Measurements from ENCODE around the gene CES5A. TPM values are rescaled to one million over a fixed set of nuclear protein-coding genes. Genes with fewer than 3 reads are reported as not detected.

Gene CES5A
- polyA plus RNA-seq, 3 donors = not detected

DNA sequence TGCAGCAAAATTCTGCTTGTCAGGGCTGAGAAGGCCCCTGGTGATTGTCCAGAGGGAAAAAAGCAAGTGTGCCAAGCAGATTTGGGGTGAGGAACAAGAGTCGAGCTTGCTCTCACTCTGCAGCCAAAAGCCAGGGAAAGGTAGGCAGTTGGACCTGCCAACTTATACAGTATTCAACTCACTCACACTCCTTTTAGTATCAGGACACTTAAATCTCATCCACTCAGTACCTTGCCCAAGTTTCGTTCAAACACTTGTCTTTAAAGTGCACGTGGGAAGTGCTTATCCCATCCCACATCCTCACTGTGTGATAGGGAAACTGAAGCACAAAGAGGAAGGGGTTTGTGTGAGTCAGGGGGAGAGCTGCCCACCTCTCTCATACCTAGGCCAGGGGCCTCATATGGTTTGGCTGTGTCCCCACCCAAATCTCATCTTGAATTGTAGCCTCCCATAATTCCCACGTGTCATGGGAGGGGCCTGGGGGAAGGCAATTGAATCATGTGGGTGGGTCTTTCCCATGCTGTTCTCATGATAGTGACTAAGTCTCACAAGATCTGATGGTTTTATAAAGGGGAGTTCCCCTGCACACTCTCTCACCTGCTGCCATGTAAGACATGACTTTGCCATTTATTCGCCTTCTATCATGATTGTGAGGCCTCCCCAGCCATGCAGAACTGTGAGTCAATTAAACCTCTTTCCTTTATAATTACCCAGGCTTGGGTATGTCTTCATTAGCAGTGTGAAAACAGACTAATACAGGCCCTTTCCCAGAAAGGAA, 25.6 kb upstream of the CES5A start:
- no peak overlapping the region for H3K27ac ChIP-seq (ENCODE audit: low read depth in 1 of 2, low read length in 2 of 2)
- Mint-ChIP-seq H3K9me3 (peaks cover 12 to 37% (median 23%) of the 10 kb centered on the region in 7 donors), H3K4me3 (no peak overlapping the region), H3K36me3 (no peaks in the 10 kb centered on the region), H3K27ac (no peak overlapping the region), H3K4me1 (no peaks in the 10 kb centered on the region), H3K27me3 (ENCODE audit: low read depth in 3 of 3) (peaks cover 0 to 3% (median 2%) of the 10 kb centered on the region in 3 donors)
- no peak overlapping the region for H3K4me2 ChIP-seq (replicated peaks; ENCODE audit: extremely low read depth, low read length, poor library complexity, severe bottlenecking)
- no peak for TF ChIP-seq CTCF (IDR thresholded peaks at IDR 0.05)
- no peaks in the 10 kb centered on the region for H3K27me3 ChIP-seq (ENCODE audit: control insufficient read depth in 2 of 2, insufficient read depth in 2 of 2, low read length in 2 of 2)
- DNase-seq = no peak
- no peak overlapping the region for H3K9ac ChIP-seq (ENCODE audit: insufficient read depth, low read length, poor library complexity, severe bottlenecking)
- no peak overlapping the region for H2AFZ ChIP-seq (ENCODE audit: insufficient read depth, low read depth, low read length, poor library complexity, severe bottlenecking)
- WGBS (ENCODE audit: insufficient coverage) = 80% methylated on average over 2 of the region's 5 CpGs
- no peaks in the 10 kb centered on the region for H3K79me2 ChIP-seq (ENCODE audit: insufficient read depth, low read length)
- intact Hi-C loops (cut with micrococcal nuclease) = no loop called here
- H3K36me3 ChIP-seq (replicated peaks in 1 of 2; ENCODE audit: control insufficient read depth in 1 of 2, insufficient read depth in 2 of 2, low read length in 2 of 2) = no peaks in the 10 kb centered on the region
- H4K20me1 ChIP-seq (ENCODE audit: insufficient read depth, low read length) = no peaks in the 10 kb centered on the region
- H3K4me1 ChIP-seq (ENCODE audit: control insufficient read depth in 1 of 2, insufficient read depth in 2 of 2, low read length in 2 of 2) = no peaks in the 10 kb centered on the region
- H3K4me3 ChIP-seq (replicated peaks in 1 of 3; ENCODE audit: low read depth in 2 of 3, low read length in 3 of 3) = no peak overlapping the region
- peaks cover 9% of the 10 kb centered on the region in 2 donors for H3K9me3 ChIP-seq (replicated peaks in 1 of 2; ENCODE audit: control insufficient read depth in 1 of 2, insufficient read depth in 1 of 2, low read length in 2 of 2)

DNA sequence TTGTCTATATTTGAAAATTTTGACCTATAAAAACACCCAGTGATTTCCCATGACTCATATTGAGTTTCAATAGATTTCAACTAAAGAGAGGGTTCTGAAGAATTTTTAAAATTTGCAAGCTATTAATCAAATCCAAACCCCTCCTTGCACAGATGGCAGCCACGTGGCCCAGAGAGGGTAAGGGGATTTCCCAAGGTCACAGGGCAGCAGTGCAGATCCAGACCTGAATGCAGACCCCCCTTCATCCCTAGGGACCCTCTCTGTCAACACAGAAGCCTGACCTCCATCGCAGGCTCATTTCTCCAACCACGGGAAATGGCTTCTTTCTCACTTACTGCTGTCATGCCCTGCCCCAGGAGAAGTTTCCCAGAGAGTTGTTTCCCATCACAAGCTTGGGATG, 24.7 kb upstream of the CES5A start:
- Histone ChIP-seq H2AFZ (ENCODE audit: insufficient read depth, low read depth, low read length, poor library complexity, severe bottlenecking) (no peak overlapping the region), H3K4me2 (replicated peaks; ENCODE audit: extremely low read depth, low read length, poor library complexity, severe bottlenecking) (no peak overlapping the region), H3K27ac (ENCODE audit: low read depth in 1 of 2, low read length in 2 of 2) (no peak overlapping the region), H3K4me1 (ENCODE audit: control insufficient read depth in 1 of 2, insufficient read depth in 2 of 2, low read length in 2 of 2) (no peaks in the 10 kb centered on the region), H3K4me3 (replicated peaks in 1 of 3; ENCODE audit: low read depth in 2 of 3, low read length in 3 of 3) (no peak overlapping the region), H3K27me3 (ENCODE audit: control insufficient read depth in 2 of 2, insufficient read depth in 2 of 2, low read length in 2 of 2) (no peaks in the 10 kb centered on the region), H3K36me3 (replicated peaks in 1 of 2; ENCODE audit: control insufficient read depth in 1 of 2, insufficient read depth in 2 of 2, low read length in 2 of 2) (no peaks in the 10 kb centered on the region), H3K79me2 (ENCODE audit: insufficient read depth, low read length) (no peaks in the 10 kb centered on the region), H3K9me3 (replicated peaks in 1 of 2; ENCODE audit: control insufficient read depth in 1 of 2, insufficient read depth in 1 of 2, low read length in 2 of 2) (peaks cover 9% of the 10 kb centered on the region in 2 donors), H4K20me1 (ENCODE audit: insufficient read depth, low read length) (no peaks in the 10 kb centered on the region), H3K9ac (ENCODE audit: insufficient read depth, low read length, poor library complexity, severe bottlenecking) (no peak overlapping the region)
- no peaks in the 10 kb centered on the region for H3K4me1 Mint-ChIP-seq
- H3K36me3 Mint-ChIP-seq = no peaks in the 10 kb centered on the region
- 25% methylated on average over 1 of the region's 3 CpGs for WGBS (ENCODE audit: insufficient coverage)
- TF ChIP-seq CTCF (IDR thresholded peaks at IDR 0.05) = no peak
- no peak overlapping the region for H3K27ac Mint-ChIP-seq
- intact Hi-C loops (cut with micrococcal nuclease) = no loop called here
- H3K9me3 Mint-ChIP-seq = peaks cover 12 to 33% (median 27%) of the 10 kb centered on the region in 7 donors
- H3K4me3 Mint-ChIP-seq = no peak overlapping the region
- peaks cover 0 to 3% (median 2%) of the 10 kb centered on the region in 3 donors for H3K27me3 Mint-ChIP-seq (ENCODE audit: low read depth in 3 of 3)
- DNase-seq = no peak
